ENCODE data around the gene IL21R. TPM values are rescaled to one million over a fixed set of nuclear protein-coding genes. Genes with fewer than 3 reads are reported as not detected.

IL21R gene
- total RNA-seq (0.04 TPM), polyA plus RNA-seq (ENCODE audit: insufficient read depth in 1 of 8, insufficient read length in 8 of 8, low replicate concordance in 1 of 8) (under 1 TPM; 0.17 to 0.71 (median 0.27) TPM)
- long read RNA-seq, donor 1: 0 reads
- long read RNA-seq, donor 2: 0 reads
- long read RNA-seq, donor 3: 0 reads
- long read RNA-seq, donor 4: 0 reads
- long read RNA-seq, donor 5, full-length matches to known transcripts: 1 of 1 reads
- long read RNA-seq, donor 5, partial matches to known transcripts: 0 of 1 reads
- long read RNA-seq, donor 5, other reads (novel, unspliced or antisense): 0 of 1 reads
- long read RNA-seq, donor 6: 0 reads
- long read RNA-seq, donor 7: 0 reads
- long read RNA-seq, donor 8: 0 reads
- long read RNA-seq, donor 9: 0 reads
- long read RNA-seq, donor 10: 0 reads
- long read RNA-seq, donor 11: 0 reads

GRCh38 chr16:27401768-27402568, at the start of gene IL21R:
Gene IL21R, plus strand, starts transcription at chr16:27402174. Its CDS starts 27,898 bp downstream, at chr16:27430072.
- 11% methylated on average over 20 of the region's 23 CpGs for WGBS (ENCODE audit: insufficient coverage)

GRCh38 chr16:27353853-27354252, 48.1 kb upstream of the IL21R start:
- Histone ChIP-seq H3K27me3 (ENCODE audit: control insufficient read depth, insufficient read depth, low read length) (no peaks in the 10 kb centered on the region), H3K36me3 (ENCODE audit: control insufficient read depth, insufficient read depth, low read length) (peaks cover 56% of the 10 kb centered on the region), H3K4me3 (ENCODE audit: low read length) (no peak overlapping the region), H3K27ac (ENCODE audit: low read length) (no peak overlapping the region), H3K9me3 (replicated peaks; ENCODE audit: control insufficient read depth, low read depth, low read length) (peaks cover 4% of the 10 kb centered on the region), H3K4me1 (ENCODE audit: control insufficient read depth, insufficient read depth, low read length) (no peaks in the 10 kb centered on the region)
- no peak for DNase-seq
- WGBS (ENCODE audit: insufficient coverage): 93% methylated on average over 3 of the region's 4 CpGs

More at GRCh38 chr16:27401768-27402568, at the start of gene IL21R:
- Histone ChIP-seq H3K27ac (ENCODE audit: low read length) (no peak within 1 kb of the TSS), H3K9me3 (replicated peaks; ENCODE audit: control insufficient read depth, low read depth, low read length) (no peaks in the 10 kb centered on the region), H3K27me3 (ENCODE audit: control insufficient read depth, insufficient read depth, low read length) (peaks cover 3% of the 10 kb centered on the region), H3K4me1 (ENCODE audit: control insufficient read depth, insufficient read depth, low read length) (peaks cover 38% of the 10 kb centered on the region), H3K4me3 (ENCODE audit: low read length) (peak within 1 kb of the TSS; percentile 19), H3K36me3 (ENCODE audit: control insufficient read depth, insufficient read depth, low read length) (no peaks in the 10 kb centered on the region)
- peak; percentile 85 for DNase-seq

- Histone ChIP-seq H3K4me3 (ENCODE audit: low read length) (no peak overlapping the region), H3K36me3 (ENCODE audit: control insufficient read depth, insufficient read depth, low read length) (peaks cover 56% of the 10 kb centered on the region), H3K4me1 (ENCODE audit: control insufficient read depth, insufficient read depth, low read length) (no peaks in the 10 kb centered on the region), H3K27ac (ENCODE audit: low read length) (no peak overlapping the region), H3K9me3 (replicated peaks; ENCODE audit: control insufficient read depth, low read depth, low read length) (peaks cover 9% of the 10 kb centered on the region), H3K27me3 (ENCODE audit: control insufficient read depth, insufficient read depth, low read length) (no peaks in the 10 kb centered on the region)
- DNase-seq: peak; percentile 30
- WGBS (ENCODE audit: insufficient coverage): 61% methylated on average over 7 of the region's 12 CpGs
These were observed 46.4 kb upstream of the IL21R start for GRCh38 chr16:27355610-27356009.

- WGBS (ENCODE audit: insufficient coverage): 100% methylated on average over 2 of the region's 4 CpGs
- no peak for DNase-seq
- Histone ChIP-seq H3K9me3 (replicated peaks; ENCODE audit: control insufficient read depth, low read depth, low read length) (peaks cover 5% of the 10 kb centered on the region), H3K27me3 (ENCODE audit: control insufficient read depth, insufficient read depth, low read length) (no peaks in the 10 kb centered on the region), H3K27ac (ENCODE audit: low read length) (no peak overlapping the region), H3K4me1 (ENCODE audit: control insufficient read depth, insufficient read depth, low read length) (no peaks in the 10 kb centered on the region), H3K36me3 (ENCODE audit: control insufficient read depth, insufficient read depth, low read length) (peaks cover 51% of the 10 kb centered on the region), H3K4me3 (ENCODE audit: low read length) (no peak overlapping the region)
These were observed 45.2 kb upstream of the IL21R start for GRCh38 chr16:27356794-27357193.

GRCh38 chr16:27359051-27359450, 42.9 kb upstream of the IL21R start:
- Histone ChIP-seq H3K9me3 (replicated peaks; ENCODE audit: control insufficient read depth, low read depth, low read length) (peaks cover 5% of the 10 kb centered on the region), H3K4me3 (ENCODE audit: low read length) (no peak overlapping the region), H3K27me3 (ENCODE audit: control insufficient read depth, insufficient read depth, low read length) (no peaks in the 10 kb centered on the region), H3K36me3 (ENCODE audit: control insufficient read depth, insufficient read depth, low read length) (peaks cover 46% of the 10 kb centered on the region), H3K4me1 (ENCODE audit: control insufficient read depth, insufficient read depth, low read length) (no peaks in the 10 kb centered on the region), H3K27ac (ENCODE audit: low read length) (no peak overlapping the region)
- WGBS (ENCODE audit: insufficient coverage): 100% methylated on average over 1 of the region's 4 CpGs
- DNase-seq: no peak

- Histone ChIP-seq H3K36me3 (ENCODE audit: control insufficient read depth, insufficient read depth, low read length) (peaks cover 44% of the 10 kb centered on the region), H3K27ac (ENCODE audit: low read length) (no peak overlapping the region), H3K4me3 (ENCODE audit: low read length) (no peak overlapping the region), H3K27me3 (ENCODE audit: control insufficient read depth, insufficient read depth, low read length) (no peaks in the 10 kb centered on the region), H3K4me1 (ENCODE audit: control insufficient read depth, insufficient read depth, low read length) (no peaks in the 10 kb centered on the region), H3K9me3 (replicated peaks; ENCODE audit: control insufficient read depth, low read depth, low read length) (peaks cover 5% of the 10 kb centered on the region)
- WGBS (ENCODE audit: insufficient coverage): 86% methylated on average over 4 of the region's 6 CpGs
- no peak for DNase-seq
These were observed 42.4 kb upstream of the IL21R start for GRCh38 chr16:27359615-27360014.

- Histone ChIP-seq H3K4me3 (ENCODE audit: low read length) (no peak overlapping the region), H3K27me3 (ENCODE audit: control insufficient read depth, insufficient read depth, low read length) (no peaks in the 10 kb centered on the region), H3K36me3 (ENCODE audit: control insufficient read depth, insufficient read depth, low read length) (peaks cover 34% of the 10 kb centered on the region), H3K27ac (ENCODE audit: low read length) (no peak overlapping the region), H3K4me1 (ENCODE audit: control insufficient read depth, insufficient read depth, low read length) (no peaks in the 10 kb centered on the region), H3K9me3 (replicated peaks; ENCODE audit: control insufficient read depth, low read depth, low read length) (peaks cover 5% of the 10 kb centered on the region)
- no peak for DNase-seq
- WGBS (ENCODE audit: insufficient coverage): 100% methylated on average over 1 of the region's 3 CpGs
These were observed 40.0 kb upstream of the IL21R start for GRCh38 chr16:27361987-27362386.

- Histone ChIP-seq H3K9me3 (replicated peaks; ENCODE audit: control insufficient read depth, low read depth, low read length) (peaks cover 5% of the 10 kb centered on the region), H3K36me3 (ENCODE audit: control insufficient read depth, insufficient read depth, low read length) (peaks cover 34% of the 10 kb centered on the region), H3K27ac (ENCODE audit: low read length) (no peak overlapping the region), H3K4me3 (ENCODE audit: low read length) (no peak overlapping the region), H3K27me3 (ENCODE audit: control insufficient read depth, insufficient read depth, low read length) (no peaks in the 10 kb centered on the region), H3K4me1 (ENCODE audit: control insufficient read depth, insufficient read depth, low read length) (peaks cover 1% of the 10 kb centered on the region)
- 83% methylated on average over 16 of the region's 16 CpGs for WGBS (ENCODE audit: insufficient coverage)
- no peak for DNase-seq
These were observed 39.3 kb upstream of the IL21R start for GRCh38 chr16:27362570-27363245.

GRCh38 chr16:27363246-27363632, 38.7 kb upstream of the IL21R start:
- 82% methylated on average over 5 of the region's 5 CpGs for WGBS (ENCODE audit: insufficient coverage)
- no peaks in the 10 kb centered on the region for H3K27me3 ChIP-seq (ENCODE audit: control insufficient read depth, insufficient read depth, low read length)
- peaks cover 32% of the 10 kb centered on the region for H3K36me3 ChIP-seq (ENCODE audit: control insufficient read depth, insufficient read depth, low read length)
- peaks cover 6% of the 10 kb centered on the region for H3K4me1 ChIP-seq (ENCODE audit: control insufficient read depth, insufficient read depth, low read length)
- DNase-seq: no peak
- peaks cover 5% of the 10 kb centered on the region for H3K9me3 ChIP-seq (replicated peaks; ENCODE audit: control insufficient read depth, low read depth, low read length)
- no peak overlapping the region for H3K4me3 ChIP-seq (ENCODE audit: low read length)
- no peak overlapping the region for H3K27ac ChIP-seq (ENCODE audit: low read length)

- Histone ChIP-seq H3K9me3 (replicated peaks; ENCODE audit: control insufficient read depth, low read depth, low read length) (peaks cover 5% of the 10 kb centered on the region), H3K36me3 (ENCODE audit: control insufficient read depth, insufficient read depth, low read length) (peaks cover 28% of the 10 kb centered on the region)
These were observed 38.2 kb upstream of the IL21R start for GRCh38 chr16:27363797-27364196.

More at GRCh38 chr16:27363797-27364196, 38.2 kb upstream of the IL21R start:
- Histone ChIP-seq H3K27ac (ENCODE audit: low read length) (no peak overlapping the region), H3K27me3 (ENCODE audit: control insufficient read depth, insufficient read depth, low read length) (no peaks in the 10 kb centered on the region), H3K4me1 (ENCODE audit: control insufficient read depth, insufficient read depth, low read length) (peaks cover 6% of the 10 kb centered on the region), H3K4me3 (ENCODE audit: low read length) (no peak overlapping the region)
- WGBS (ENCODE audit: insufficient coverage): 81% methylated on average over 8 of the region's 9 CpGs
- peak; percentile 25 for DNase-seq
